Measurements from ENCODE around the gene ADRA2B. TPM values are rescaled to one million over a fixed set of nuclear protein-coding genes. Genes with fewer than 3 reads are reported as not detected.

Gene ADRA2B
- total and polyA plus RNA-seq, 9 donors: 0.48 to 1.8 (median 1.0) TPM

- H3K27ac ChIP-seq: no peak overlapping the region
- no peak overlapping the region for H3K4me3 ChIP-seq
- WGBS, 3 donors: 76 to 88% (median 79%) methylated on average over 13 of the region's 13 CpGs
- peaks cover 8% of the 10 kb centered on the region for H3K4me1 ChIP-seq (ENCODE audit: insufficient read depth)
- TF ChIP-seq CTCF (IDR thresholded peaks at IDR 0.05) (no peak), EP300 (IDR thresholded peaks at IDR 0.05) (no peak), POLR2A (IDR thresholded peaks at IDR 0.05) (no peak)
- H3K27me3 ChIP-seq: no peaks in the 10 kb centered on the region
- DNase-seq: peak in 1 of 5 donors; percentile 17
- no peaks in the 10 kb centered on the region for H3K36me3 ChIP-seq
- no peaks in the 10 kb centered on the region for H3K9me3 ChIP-seq
- intact Hi-C loops (cut with DNase I): loop anchor here in 2 of 4 donors (10.0 kb wide), 2 partner anchors 86 to 116 kb away; partner anchors contain the start of gene ANKRD36C (in 1 of the 2)
Observed at GRCh38 chr2:96110621-96111256, 5.6 kb downstream of the ADRA2B start.

GRCh38 chr2:96109931-96110511 is 6.3 kb downstream of the ADRA2B start:
- peak in 1 of 5 donors; percentile 19 for DNase-seq
- Histone ChIP-seq H3K27me3 (no peaks in the 10 kb centered on the region), H3K36me3 (no peaks in the 10 kb centered on the region), H3K4me1 (ENCODE audit: insufficient read depth) (peaks cover 8% of the 10 kb centered on the region), H3K9me3 (peaks cover 0 to 3% of the 10 kb centered on the region in 2 donors), H3K27ac (no peak overlapping the region), H3K4me3 (no peak overlapping the region)
- intact Hi-C loops (cut with DNase I): loop anchor here in 2 of 4 donors (10.0 kb wide), 2 partner anchors 85 to 115 kb away; partner anchors contain the start of gene ANKRD36C (in 1 of the 2)
- 83 to 100% (median 89%) methylated on average over 3 of the region's 3 CpGs for WGBS, 3 donors
- TF ChIP-seq CTCF (IDR thresholded peaks at IDR 0.05) (no peak), EP300 (IDR thresholded peaks at IDR 0.05) (no peak), POLR2A (IDR thresholded peaks at IDR 0.05) (no peak)

- DNase-seq: peak in 1 of 5 donors; percentile 39
- TF ChIP-seq POLR2A (IDR thresholded peaks at IDR 0.05): no peak
- H3K4me1 ChIP-seq (ENCODE audit: insufficient read depth): peaks cover 8% of the 10 kb centered on the region
- 20 to 41% (median 21%) methylated on average over 3 of the region's 3 CpGs for WGBS, 3 donors
- H3K4me3 ChIP-seq: no peak overlapping the region
- peaks cover 0 to 4% of the 10 kb centered on the region in 2 donors for H3K9me3 ChIP-seq
- no peak overlapping the region for H3K27ac ChIP-seq
- intact Hi-C loops (cut with DNase I): no loop called here
- H3K36me3 ChIP-seq: no peaks in the 10 kb centered on the region
- no peaks in the 10 kb centered on the region for H3K27me3 ChIP-seq
Observed at GRCh38 chr2:96109361-96109680, 7.0 kb downstream of the ADRA2B start.

GRCh38 chr2:96108541-96109360 is 7.6 kb downstream of the ADRA2B start:
- no peak overlapping the region for H3K4me3 ChIP-seq
- TF ChIP-seq EP300 (IDR thresholded peaks at IDR 0.05) (no peak), POLR2A (IDR thresholded peaks at IDR 0.05) (no peak), CTCF (IDR thresholded peaks at IDR 0.05) (no peak)
- H3K36me3 ChIP-seq: no peaks in the 10 kb centered on the region
- 8 to 17% (median 8%) methylated on average over 17 of the region's 17 CpGs for WGBS, 3 donors
- peaks cover 8% of the 10 kb centered on the region for H3K4me1 ChIP-seq (ENCODE audit: insufficient read depth)
- DNase-seq: peak in 1 of 5 donors; percentile 30
- H3K9me3 ChIP-seq: peaks cover 0 to 4% of the 10 kb centered on the region in 2 donors
- intact Hi-C loops (cut with DNase I): no loop called here
- no peak overlapping the region for H3K27ac ChIP-seq
- no peaks in the 10 kb centered on the region for H3K27me3 ChIP-seq
